ENCODE data around the gene MITF. TPM values are rescaled to one million over a fixed set of nuclear protein-coding genes. Genes with fewer than 3 reads are reported as not detected.

MITF gene
- total RNA-seq, 2 experiments from 2014 or later, result not detected

DNA sequence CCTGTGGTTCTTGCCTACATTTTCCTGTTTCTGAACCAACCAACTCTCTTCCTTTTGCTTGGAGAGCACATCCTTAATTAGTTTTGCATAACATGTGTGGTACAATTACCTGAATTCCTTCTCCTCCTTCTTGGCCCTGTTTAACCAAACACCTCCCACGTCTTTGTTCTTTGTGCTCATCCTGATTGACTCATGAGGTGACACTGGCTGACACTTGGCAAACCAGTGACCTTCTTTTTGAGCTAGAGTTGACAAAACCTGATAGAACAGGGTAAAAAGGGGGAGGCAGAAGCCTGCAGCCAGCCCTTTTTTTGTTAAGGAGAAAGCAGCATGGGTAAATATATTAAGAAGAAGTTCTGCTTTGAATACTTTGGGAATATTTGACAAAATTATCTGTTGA lies 161.1 kb downstream of the MITF start:
- no peaks in the 10 kb centered on the region for H3K36me3 ChIP-seq (ENCODE audit: insufficient read depth, low read length)
- H3K4me3 ChIP-seq (ENCODE audit: low read depth, low read length, poor library complexity, severe bottlenecking), result no peak overlapping the region
- ChIA-PET CTCF (ENCODE audit: unreplicated experiment) (no interaction called here), POLR2A (no interaction called here)
- H4K20me1 ChIP-seq (ENCODE audit: insufficient read depth, low read length), result no peaks in the 10 kb centered on the region
- no peaks in the 10 kb centered on the region for H3K9me2 ChIP-seq (ENCODE audit: insufficient read depth, low read length)
- intact Hi-C loops (cut with micrococcal nuclease; ENCODE audit: unreplicated experiment), result no loop called here
- H3K4me1 ChIP-seq (ENCODE audit: insufficient read depth, low read length, poor library complexity, severe bottlenecking), result no peaks in the 10 kb centered on the region
- H3K27ac ChIP-seq (ENCODE audit: low read depth, low read length, poor library complexity, severe bottlenecking), result no peak overlapping the region
- H3K79me2 ChIP-seq (ENCODE audit: insufficient read depth, low read depth, low read length), result no peaks in the 10 kb centered on the region
- no peaks in the 10 kb centered on the region for H3K9me3 ChIP-seq (ENCODE audit: low read length)
- TF ChIP-seq, protein P1, sequence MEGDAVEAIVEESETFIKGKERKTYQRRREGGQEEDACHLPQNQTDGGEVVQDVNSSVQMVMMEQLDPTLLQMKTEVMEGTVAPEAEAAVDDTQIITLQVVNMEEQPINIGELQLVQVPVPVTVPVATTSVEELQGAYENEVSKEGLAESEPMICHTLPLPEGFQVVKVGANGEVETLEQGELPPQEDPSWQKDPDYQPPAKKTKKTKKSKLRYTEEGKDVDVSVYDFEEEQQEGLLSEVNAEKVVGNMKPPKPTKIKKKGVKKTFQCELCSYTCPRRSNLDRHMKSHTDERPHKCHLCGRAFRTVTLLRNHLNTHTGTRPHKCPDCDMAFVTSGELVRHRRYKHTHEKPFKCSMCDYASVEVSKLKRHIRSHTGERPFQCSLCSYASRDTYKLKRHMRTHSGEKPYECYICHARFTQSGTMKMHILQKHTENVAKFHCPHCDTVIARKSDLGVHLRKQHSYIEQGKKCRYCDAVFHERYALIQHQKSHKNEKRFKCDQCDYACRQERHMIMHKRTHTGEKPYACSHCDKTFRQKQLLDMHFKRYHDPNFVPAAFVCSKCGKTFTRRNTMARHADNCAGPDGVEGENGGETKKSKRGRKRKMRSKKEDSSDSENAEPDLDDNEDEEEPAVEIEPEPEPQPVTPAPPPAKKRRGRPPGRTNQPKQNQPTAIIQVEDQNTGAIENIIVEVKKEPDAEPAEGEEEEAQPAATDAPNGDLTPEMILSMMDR (conservative IDR thresholded peaks at IDR 0.05; ENCODE audit: low read length), result no peak
- TF ChIP-seq EZH2phosphoT487 (IDR thresholded peaks at IDR 0.05; ENCODE audit: borderline replicate concordance, low read depth, low read length), result no peak
- H2AFZ ChIP-seq (ENCODE audit: low read length), result no peak overlapping the region
- no peak overlapping the region for H3K4me2 ChIP-seq (ENCODE audit: low read length)
- BruUV-seq (replicated peaks), result no TSS peak
- no peak for DNase-seq (ENCODE audit: low spot score)

DNA sequence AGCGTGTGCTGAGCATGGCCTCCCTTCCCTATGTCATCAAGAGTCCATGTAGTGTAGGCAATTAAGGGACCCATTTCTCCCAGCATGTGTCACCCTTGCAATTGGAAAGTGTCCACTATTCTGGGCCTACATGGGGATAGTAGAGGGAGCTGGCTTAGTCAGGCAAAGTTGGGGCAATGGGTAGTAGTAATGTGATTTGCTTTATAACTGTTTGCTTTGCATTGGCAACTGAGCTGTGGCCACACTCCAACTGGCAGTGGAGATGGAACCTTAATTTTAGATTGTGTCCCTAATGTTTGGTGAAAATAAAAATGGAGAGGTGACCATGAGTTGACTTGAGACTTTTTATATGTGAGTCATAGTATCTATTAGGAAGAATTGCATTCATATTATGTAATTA lies 162.5 kb downstream of the MITF start:
- intact Hi-C loops (cut with micrococcal nuclease; ENCODE audit: unreplicated experiment), result no loop called here
- ChIA-PET POLR2A (no interaction called here), CTCF (ENCODE audit: unreplicated experiment) (no interaction called here)
- no peaks in the 10 kb centered on the region for H3K36me3 ChIP-seq (ENCODE audit: insufficient read depth, low read length)
- no peaks in the 10 kb centered on the region for H3K79me2 ChIP-seq (ENCODE audit: insufficient read depth, low read depth, low read length)
- H3K4me2 ChIP-seq (ENCODE audit: low read length), result no peak overlapping the region
- TF ChIP-seq, protein P1 (conservative IDR thresholded peaks at IDR 0.05; ENCODE audit: low read length), result no peak
- no peak for TF ChIP-seq EZH2phosphoT487 (IDR thresholded peaks at IDR 0.05; ENCODE audit: borderline replicate concordance, low read depth, low read length)
- H3K9me3 ChIP-seq (ENCODE audit: low read length), result no peaks in the 10 kb centered on the region
- H3K4me1 ChIP-seq (ENCODE audit: insufficient read depth, low read length, poor library complexity, severe bottlenecking), result no peaks in the 10 kb centered on the region
- H2AFZ ChIP-seq (ENCODE audit: low read length), result no peak overlapping the region
- no peaks in the 10 kb centered on the region for H4K20me1 ChIP-seq (ENCODE audit: insufficient read depth, low read length)
- no peak for DNase-seq (ENCODE audit: low spot score)
- H3K4me3 ChIP-seq (ENCODE audit: low read depth, low read length, poor library complexity, severe bottlenecking), result no peak overlapping the region
- H3K27ac ChIP-seq (ENCODE audit: low read depth, low read length, poor library complexity, severe bottlenecking), result no peak overlapping the region
- no TSS peak for BruUV-seq (replicated peaks)
- H3K9me2 ChIP-seq (ENCODE audit: insufficient read depth, low read length), result no peaks in the 10 kb centered on the region

DNA sequence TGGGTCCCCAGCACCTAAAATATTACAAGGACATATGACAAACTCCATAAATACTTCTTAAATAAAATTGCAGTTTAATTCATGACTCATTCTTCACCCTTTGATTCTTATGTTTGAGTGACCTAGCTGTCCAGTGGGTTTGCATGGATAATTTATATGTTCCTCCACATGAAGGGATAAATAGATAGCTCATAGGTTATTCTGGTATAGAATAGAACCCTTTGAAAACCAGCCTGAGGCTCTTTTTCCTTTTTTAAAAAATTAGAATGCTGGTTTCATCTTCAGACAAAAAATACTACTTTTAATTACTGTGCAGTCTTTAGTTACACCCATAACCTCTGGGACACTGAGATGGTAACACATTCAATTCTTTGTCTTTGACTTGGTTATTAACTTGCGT lies 163.1 kb downstream of the MITF start:
- BruUV-seq (replicated peaks), result no TSS peak
- intact Hi-C loops (cut with micrococcal nuclease; ENCODE audit: unreplicated experiment), result no loop called here
- Histone ChIP-seq H3K27ac (ENCODE audit: low read depth, low read length, poor library complexity, severe bottlenecking) (no peak overlapping the region), H3K9me2 (ENCODE audit: insufficient read depth, low read length) (no peaks in the 10 kb centered on the region), H3K4me2 (ENCODE audit: low read length) (no peak overlapping the region), H2AFZ (ENCODE audit: low read length) (no peak overlapping the region), H3K36me3 (ENCODE audit: insufficient read depth, low read length) (no peaks in the 10 kb centered on the region), H4K20me1 (ENCODE audit: insufficient read depth, low read length) (no peaks in the 10 kb centered on the region), H3K9me3 (ENCODE audit: low read length) (no peaks in the 10 kb centered on the region), H3K79me2 (ENCODE audit: insufficient read depth, low read depth, low read length) (no peaks in the 10 kb centered on the region), H3K4me3 (ENCODE audit: low read depth, low read length, poor library complexity, severe bottlenecking) (no peak overlapping the region), H3K4me1 (ENCODE audit: insufficient read depth, low read length, poor library complexity, severe bottlenecking) (no peaks in the 10 kb centered on the region)
- CTCF ChIA-PET (ENCODE audit: unreplicated experiment), result no interaction called here
- no peak for TF ChIP-seq EZH2phosphoT487 (IDR thresholded peaks at IDR 0.05; ENCODE audit: borderline replicate concordance, low read depth, low read length)
- TF ChIP-seq, protein P1 (conservative IDR thresholded peaks at IDR 0.05; ENCODE audit: low read length), result no peak
- DNase-seq (ENCODE audit: low spot score), result no peak
- POLR2A ChIA-PET, result no interaction called here
